H9 (cell line): ENCODE data around the gene SPATA6. TPM values are rescaled to one million over a fixed set of nuclear protein-coding genes. Genes with fewer than 3 reads are reported as not detected.

ENCODE experiments used
- DNase-seq: peaks from one replicate; pipeline ENCODE4 v3.0.0-alpha.2; 2017
- H2AFZ ChIP-seq: one replicate; pipeline ENCODE4 v1.6.1; 2013; ENCODE audit warnings: mild to moderate bottlenecking, low read length, control low read depth, moderate library complexity
- H2AK5ac ChIP-seq: 2 replicates; pipeline ENCODE4 v1.6.1; 2013; ENCODE audit warnings: low read length, control low read depth, mixed read lengths; ENCODE audit not compliant: insufficient read length
- H2BK120ac ChIP-seq: one replicate; pipeline ENCODE4 v1.6.1; 2013; ENCODE audit warnings: low read depth, mild to moderate bottlenecking, low read length, control low read depth, inconsistent platforms; ENCODE audit not compliant: poor library complexity, severe bottlenecking
- H2BK12ac ChIP-seq: 2 replicates; pipeline ENCODE4 v1.6.1; 2013; ENCODE audit warnings: low read length, control low read depth, mixed read lengths, low read depth; ENCODE audit not compliant: insufficient read length
- H2BK15ac ChIP-seq: 2 replicates; pipeline ENCODE4 v1.6.1; 2013; ENCODE audit warnings: low read depth, low read length, control low read depth
- H2BK20ac ChIP-seq: one replicate; pipeline ENCODE4 v1.6.1; 2013; ENCODE audit warnings: low read depth, mild to moderate bottlenecking, low read length, control low read depth, inconsistent platforms; ENCODE audit not compliant: poor library complexity, severe bottlenecking
- H2BK5ac ChIP-seq: 2 replicates; pipeline ENCODE4 v1.6.1; 2013; ENCODE audit warnings: low read length, control low read depth, mixed read lengths; ENCODE audit not compliant: insufficient read length
- H3K14ac ChIP-seq: 2 replicates; pipeline ENCODE4 v1.6.1; 2013; ENCODE audit warnings: low read length, control low read depth; ENCODE audit not compliant: insufficient read depth
- H3K18ac ChIP-seq: 2 replicates; pipeline ENCODE4 v1.6.1; 2013; ENCODE audit warnings: low read depth, mild to moderate bottlenecking, mixed read lengths, low read length, control low read depth; ENCODE audit not compliant: insufficient read length
- H3K23ac ChIP-seq: 2 replicates; pipeline ENCODE4 v1.6.1; 2013; ENCODE audit warnings: low read length, control low read depth, mixed read lengths, low read depth; ENCODE audit not compliant: insufficient read length
- H3K23me2 ChIP-seq: 2 replicates; pipeline ENCODE4 v1.6.1; 2013; ENCODE audit warnings: low read depth, mild to moderate bottlenecking, mixed read lengths, low read length, control low read depth; ENCODE audit not compliant: insufficient read length, poor library complexity, severe bottlenecking
- H3K27ac ChIP-seq: 2 replicates; pipeline ENCODE4 v1.5.1; 2013; ENCODE audit warnings: low read length, control low read depth, mixed read lengths, low read depth; ENCODE audit not compliant: insufficient read length
- H3K27me3 ChIP-seq: 2 replicates; pipeline ENCODE4 v1.6.1; 2013; ENCODE audit warnings: low read length, control low read depth, inconsistent platforms; ENCODE audit not compliant: insufficient read depth
- H3K4ac ChIP-seq: 2 replicates; pipeline ENCODE4 v1.6.1; 2013; ENCODE audit warnings: low read depth, mild to moderate bottlenecking, control low read depth, inconsistent platforms, low read length, moderate library complexity
- H3K4me1 ChIP-seq: 2 replicates; pipeline ENCODE4 v1.6.1; 2013; ENCODE audit warnings: low read length, control low read depth, inconsistent platforms; ENCODE audit not compliant: insufficient read depth
- H3K4me2 ChIP-seq: 2 replicates; pipeline ENCODE4 v1.6.1; 2013; ENCODE audit warnings: low read length, control low read depth, mixed read lengths; ENCODE audit not compliant: insufficient read length, insufficient read depth
- H3K56ac ChIP-seq: 2 replicates; pipeline ENCODE4 v1.6.1; 2013; ENCODE audit warnings: low read depth, mild to moderate bottlenecking, mixed read lengths, low read length, control low read depth; ENCODE audit not compliant: insufficient read length
- H3K79me1 ChIP-seq: 2 replicates; pipeline ENCODE4 v1.6.1; 2013; ENCODE audit warnings: low read depth, mild to moderate bottlenecking, moderate library complexity, low read length, control low read depth, inconsistent platforms; ENCODE audit not compliant: insufficient read depth, poor library complexity, severe bottlenecking
- H3K79me2 ChIP-seq: 2 replicates; pipeline ENCODE4 v1.6.1; 2013; ENCODE audit warnings: low read length, control low read depth, inconsistent platforms; ENCODE audit not compliant: insufficient read depth
- H3K9ac ChIP-seq: 2 replicates; pipeline ENCODE4 v1.6.1; 2013; ENCODE audit warnings: low read length, control low read depth, mixed read lengths; ENCODE audit not compliant: insufficient read length; ENCODE audit errors: extremely low read depth
- H3K9me3 ChIP-seq: one replicate; pipeline ENCODE4 v1.6.1; 2013; ENCODE audit warnings: low read depth, low read length, inconsistent platforms; ENCODE audit not compliant: control insufficient read depth
- H3T11ph ChIP-seq: one replicate; pipeline ENCODE4 v1.6.1; 2013; ENCODE audit warnings: mild to moderate bottlenecking, low read length, control low read depth, inconsistent platforms
- H4K20me1 ChIP-seq: one replicate; pipeline ENCODE4 v1.6.1; 2013; ENCODE audit not compliant: control insufficient read depth, insufficient read length, insufficient read depth
- H4K5ac ChIP-seq: 2 replicates; pipeline ENCODE4 v1.6.1; 2013; ENCODE audit warnings: low read depth, mild to moderate bottlenecking, mixed read lengths, low read length, control low read depth; ENCODE audit not compliant: insufficient read length
- H4K8ac ChIP-seq: replicated peaks from 2 replicates; pipeline ENCODE4 v1.6.1; 2013; ENCODE audit warnings: low read length, control low read depth, mixed read lengths, low read depth; ENCODE audit not compliant: insufficient read length
- H4K91ac ChIP-seq: 2 replicates; pipeline ENCODE4 v1.6.1; 2013; ENCODE audit warnings: low read depth, mild to moderate bottlenecking, moderate library complexity, mixed read lengths, low read length, control low read depth; ENCODE audit not compliant: insufficient read length
- H3K27ac Mint-ChIP-seq, 3 experiments: 2 replicates in 2 of 3; 3 replicates in 1 of 3; pipeline ENCODE4 v1.8.0; 2020 to 2021; ENCODE audit warnings: mixed read lengths in 3 of 3, mild to moderate bottlenecking in 1 of 3, moderate library complexity in 1 of 3
- H3K27me3 Mint-ChIP-seq: 2 replicates; pipeline ENCODE4 v1.8.0; 2021; ENCODE audit warnings: low read depth, mild to moderate bottlenecking, moderate library complexity, mixed read lengths
- H3K36me3 Mint-ChIP-seq, 3 experiments: 2 replicates in 2 of 3; 3 replicates in 1 of 3; pipeline ENCODE4 v1.8.0; 2020 to 2021; ENCODE audit warnings: low read depth in 3 of 3, mixed read lengths in 3 of 3; ENCODE audit not compliant: insufficient read depth in 1 of 3
- H3K4me1 Mint-ChIP-seq, 2 experiments: 2 replicates each; pipeline ENCODE4 v1.8.0; 2020; ENCODE audit warnings: mixed read lengths in 2 of 2
- H3K4me3 Mint-ChIP-seq, 2 experiments: 2 replicates in 1 of 2; 3 replicates in 1 of 2; pipeline ENCODE4 v1.8.0; 2020 to 2021; ENCODE audit warnings: mild to moderate bottlenecking in 2 of 2, mixed read lengths in 2 of 2, moderate library complexity in 1 of 2
- H3K9me3 Mint-ChIP-seq, 2 experiments: 2 replicates in 1 of 2; 3 replicates in 1 of 2; pipeline ENCODE4 v1.8.0; 2020; ENCODE audit warnings: mild to moderate bottlenecking in 2 of 2, mixed read lengths in 2 of 2, moderate library complexity in 1 of 2
- WGBS: extraction: QIAGEN DNeasy Blood & Tissue Kit; methylation state at CpG from one replicate; pipeline ENCODE4 v1.1.7; 2013; ENCODE audit warnings: missing lambda C conversion rate, low lambda C conversion rate, mixed read lengths; ENCODE audit not compliant: insufficient read length; ENCODE audit errors: extremely low coverage; 5-methylcytosine and 5-hydroxymethylcytosine counted together
- total RNA-seq: library from RNA; stranded (reverse); gene quantifications from 2 replicates; pipeline ENCODE4 v1.2.1, GENCODE V29; 2021
- TF ChIP-seq, protein P1 (sequence below): fragments of 200-600 bp; sonication (generic); conservative IDR thresholded peaks from 3 replicates; pipeline ENCODE4 v1.8.0; 2021; ENCODE audit warnings: antibody characterized with exemption, mild to moderate bottlenecking

The SPATA6 gene
- total RNA-seq, 1 experiment from 2014 or later, result 8.0 TPM

DNA sequence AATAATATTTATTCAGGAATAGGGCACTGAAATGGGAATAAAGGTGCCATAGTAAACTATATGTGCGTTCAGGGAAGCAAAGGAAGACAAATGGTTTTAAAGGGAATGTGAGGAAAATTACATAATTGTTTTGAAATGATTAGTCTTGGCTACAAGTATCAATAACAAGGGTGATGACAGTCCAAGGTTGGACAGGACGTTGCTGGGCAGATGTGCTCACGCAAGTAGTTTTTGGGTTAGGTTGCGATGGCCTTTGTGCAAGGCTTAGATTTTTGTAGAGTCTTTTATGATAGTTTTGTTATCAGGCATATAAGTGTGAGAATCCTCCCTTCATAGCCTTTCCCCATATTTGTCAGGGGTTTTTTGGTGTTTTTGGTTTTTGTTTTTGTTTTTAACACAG lies 57.0 kb downstream of the SPATA6 start:
- H3K56ac ChIP-seq, result no peak overlapping the region
- H3K23ac ChIP-seq, result no peak overlapping the region
- H3K14ac ChIP-seq, result no peak overlapping the region
- no peaks in the 10 kb centered on the region for H3K4me1 ChIP-seq
- Mint-ChIP-seq H3K27ac (no peak overlapping the region), H3K9me3 (peaks cover 0 to under 1% of the 10 kb centered on the region in 2 experiments; a peak in 1 of 5 replicates), H3K36me3 (peaks cover 0 to 4% (median under 1%) of the 10 kb centered on the region in 3 experiments; a peak in 3 of 7 replicates), H3K27me3 (no peaks in the 10 kb centered on the region; the same call in 1 of the 2 replicates), H3K4me1 (no peaks in the 10 kb centered on the region), H3K4me3 (no peak overlapping the region)
- TF ChIP-seq, protein P1, sequence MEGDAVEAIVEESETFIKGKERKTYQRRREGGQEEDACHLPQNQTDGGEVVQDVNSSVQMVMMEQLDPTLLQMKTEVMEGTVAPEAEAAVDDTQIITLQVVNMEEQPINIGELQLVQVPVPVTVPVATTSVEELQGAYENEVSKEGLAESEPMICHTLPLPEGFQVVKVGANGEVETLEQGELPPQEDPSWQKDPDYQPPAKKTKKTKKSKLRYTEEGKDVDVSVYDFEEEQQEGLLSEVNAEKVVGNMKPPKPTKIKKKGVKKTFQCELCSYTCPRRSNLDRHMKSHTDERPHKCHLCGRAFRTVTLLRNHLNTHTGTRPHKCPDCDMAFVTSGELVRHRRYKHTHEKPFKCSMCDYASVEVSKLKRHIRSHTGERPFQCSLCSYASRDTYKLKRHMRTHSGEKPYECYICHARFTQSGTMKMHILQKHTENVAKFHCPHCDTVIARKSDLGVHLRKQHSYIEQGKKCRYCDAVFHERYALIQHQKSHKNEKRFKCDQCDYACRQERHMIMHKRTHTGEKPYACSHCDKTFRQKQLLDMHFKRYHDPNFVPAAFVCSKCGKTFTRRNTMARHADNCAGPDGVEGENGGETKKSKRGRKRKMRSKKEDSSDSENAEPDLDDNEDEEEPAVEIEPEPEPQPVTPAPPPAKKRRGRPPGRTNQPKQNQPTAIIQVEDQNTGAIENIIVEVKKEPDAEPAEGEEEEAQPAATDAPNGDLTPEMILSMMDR, result no peak
- no peaks in the 10 kb centered on the region for H4K20me1 ChIP-seq
- no peak overlapping the region for H2BK5ac ChIP-seq
- no peak overlapping the region for H3K9ac ChIP-seq
- no peaks in the 10 kb centered on the region for H3K79me2 ChIP-seq
- no peak overlapping the region for H2BK120ac ChIP-seq
- no peaks in the 10 kb centered on the region for H3K23me2 ChIP-seq
- H3K4me2 ChIP-seq, result no peak overlapping the region
- no peak overlapping the region for H3K18ac ChIP-seq
- no peak overlapping the region for H2BK20ac ChIP-seq
- no peak overlapping the region for H2AK5ac ChIP-seq
- DNase-seq, result no peak
- no peak overlapping the region for H4K8ac ChIP-seq
- no peak overlapping the region for H2BK12ac ChIP-seq
- no peaks in the 10 kb centered on the region for H3K9me3 ChIP-seq
- H3T11ph ChIP-seq, result no peak overlapping the region
- no peaks in the 10 kb centered on the region for H3K79me1 ChIP-seq
- no peak overlapping the region for H2BK15ac ChIP-seq
- H3K4ac ChIP-seq, result no peak overlapping the region
- no peak overlapping the region for H4K91ac ChIP-seq
- no peak overlapping the region for H2AFZ ChIP-seq
- no peaks in the 10 kb centered on the region for H3K27me3 ChIP-seq
- H3K27ac ChIP-seq, result no peak overlapping the region
- WGBS, result no CpG with 5 or more reads among the region's 4 CpGs
- H4K5ac ChIP-seq, result no peak overlapping the region
